CD4-positive, alpha-beta T cell treated with Interleukin-4 for 4 hours (primary cell): ENCODE data around the gene SCG3.

Source experiments
- DNase-seq: peaks from one replicate; pipeline ENCODE4 v3.0.0-alpha.2; 2020

SCG3 gene

GRCh38 chr15:51731549-51732267, 50.4 kb downstream of the SCG3 start:
- DNase-seq, result peak; percentile 74

GRCh38 chr15:51732646-51733045, 51.3 kb downstream of the SCG3 start:
- no peak for DNase-seq

GRCh38 chr15:51735228-51736010, 54.1 kb downstream of the SCG3 start:
- peak; percentile 83 for DNase-seq

DNA sequence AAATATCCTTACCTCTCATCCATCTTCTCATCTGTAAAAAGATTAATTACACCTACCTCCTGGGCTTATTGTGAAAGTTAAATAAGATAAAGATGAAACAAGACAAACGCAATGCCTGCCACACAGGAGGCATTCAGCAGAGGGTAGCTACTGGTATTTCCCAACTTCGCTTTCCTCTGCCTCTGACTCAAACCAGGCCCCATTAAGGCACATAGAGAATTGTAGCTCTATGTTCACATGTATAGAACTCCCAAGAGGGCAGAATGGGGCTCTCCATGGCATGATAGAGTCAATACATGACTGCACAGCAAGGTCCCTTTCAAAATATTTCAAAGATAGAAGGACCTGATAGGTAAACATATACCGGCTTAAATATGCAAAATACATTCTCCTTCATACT, 54.8 kb downstream of the SCG3 start:
- DNase-seq, result peak; percentile 37

GRCh38 chr15:51736751-51737521, 55.6 kb downstream of the SCG3 start:
- peak; percentile 90 for DNase-seq

DNA sequence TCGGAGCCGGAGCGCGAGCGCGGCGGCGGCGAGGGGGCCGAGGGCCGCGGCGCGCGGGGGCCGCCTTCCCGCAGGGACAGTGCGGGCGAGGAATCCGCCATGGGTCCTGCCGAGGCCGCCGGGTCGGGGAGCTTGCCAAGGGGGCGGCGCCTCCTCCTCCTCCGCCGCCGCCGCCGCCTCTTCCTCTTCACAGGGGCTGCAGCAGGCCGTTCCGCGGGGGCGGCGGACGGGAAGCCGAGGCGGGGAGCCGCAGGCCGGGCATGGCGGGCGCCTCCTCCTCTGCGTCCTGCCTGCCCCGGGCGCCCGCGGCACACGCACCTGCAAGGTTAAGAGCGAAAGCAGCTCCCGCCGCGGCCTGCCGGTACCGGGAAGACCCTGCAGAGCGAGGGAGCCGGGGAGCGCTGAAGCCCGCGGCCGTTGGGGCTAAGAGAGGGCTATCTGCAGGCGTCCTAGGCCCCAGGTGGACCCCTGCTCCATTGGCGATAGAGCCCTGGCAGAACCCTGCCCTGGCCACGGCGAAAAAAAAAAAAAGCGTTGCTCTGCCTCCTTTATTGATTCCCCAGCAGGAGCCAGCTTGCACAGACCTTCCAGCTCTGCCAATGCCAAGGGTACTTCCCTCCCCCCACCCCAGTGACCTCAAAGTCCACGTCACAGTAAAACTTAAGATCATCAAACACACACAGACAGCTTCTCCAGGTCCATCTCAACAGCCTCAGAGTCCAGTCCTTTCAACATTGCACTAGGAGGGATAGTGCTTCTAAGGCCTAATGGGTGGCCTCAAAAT, 56.4 kb downstream of the SCG3 start, which contains the start of gene LYSMD2:
Gene LYSMD2 (minus strand): TSS at position 134 of the 784 bp plus-strand sequence. CDS start 33 bp downstream, at position 101.
- peak; percentile 53 for DNase-seq

- no peak for DNase-seq
These were observed 57.2 kb downstream of the SCG3 start for GRCh38 chr15:51738553-51738952.

DNA sequence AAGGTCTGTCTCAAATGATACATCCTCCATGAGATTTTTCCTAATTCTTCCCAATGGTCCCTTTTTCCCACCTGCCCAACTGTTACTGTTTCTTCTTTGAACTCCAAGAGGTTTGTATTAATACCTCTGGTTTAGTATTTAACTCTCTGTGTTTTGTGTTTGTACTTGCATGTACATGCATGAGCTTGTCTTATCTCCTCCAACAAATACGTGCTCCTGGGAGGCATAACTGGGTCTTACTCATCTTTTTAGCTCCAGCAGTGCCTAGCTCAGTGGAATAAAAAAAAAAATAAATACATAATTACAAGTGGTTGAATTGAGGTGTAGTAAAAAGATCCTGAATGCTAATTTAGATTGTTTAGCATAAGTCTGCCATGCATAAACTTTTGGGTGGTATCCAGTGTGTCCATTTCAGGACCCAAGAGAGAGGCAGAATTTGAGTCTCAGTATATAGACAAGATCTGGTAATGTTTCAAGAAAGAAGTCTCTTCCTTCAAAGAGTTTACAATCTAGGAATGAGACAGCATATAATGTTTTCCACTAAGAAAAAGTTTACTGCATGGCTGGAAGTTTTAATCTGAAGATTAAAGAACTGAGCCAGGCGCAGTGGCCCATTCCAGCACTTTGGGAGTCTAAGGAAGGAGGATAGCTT, 57.9 kb downstream of the SCG3 start:
- no peak for DNase-seq

DNA sequence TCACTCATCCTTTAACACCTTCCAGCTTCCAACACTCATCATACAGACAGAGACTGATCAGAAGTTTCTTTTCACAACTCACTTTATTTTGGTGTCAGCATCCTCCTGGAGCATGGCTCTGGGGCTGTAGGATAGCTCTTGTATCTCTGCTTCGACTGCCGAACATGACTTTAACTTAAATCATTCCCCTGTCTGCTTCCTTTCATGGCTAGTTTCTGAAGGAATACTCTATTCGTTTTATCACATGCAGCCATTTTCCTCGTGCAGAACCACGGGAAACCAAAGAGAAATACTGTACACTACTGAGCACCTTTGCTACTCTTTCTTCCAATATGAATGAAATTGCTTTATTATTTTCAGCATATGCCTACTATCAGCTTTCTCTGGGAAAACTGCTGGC, 68.0 kb downstream of the SCG3 start:
- DNase-seq, result no peak

DNA sequence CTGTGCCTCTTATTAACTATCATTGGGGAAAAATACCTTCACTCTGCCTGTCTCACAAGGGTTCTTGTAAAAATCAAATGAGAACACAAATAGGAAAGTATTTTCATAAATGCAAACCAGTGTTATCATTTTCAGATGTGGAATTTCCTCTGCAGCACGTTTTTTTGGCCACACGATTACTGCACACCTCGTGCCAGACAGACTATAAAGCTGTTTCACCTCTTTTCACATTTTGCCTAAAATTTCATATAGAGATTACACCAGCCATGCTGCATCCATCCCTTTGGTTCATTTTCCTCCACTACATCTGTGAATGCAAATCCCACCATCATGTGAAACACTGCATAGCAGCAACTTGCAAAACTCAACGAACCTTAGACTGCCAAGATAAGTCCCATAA, 68.9 kb downstream of the SCG3 start:
- DNase-seq, result no peak

- DNase-seq, result peak; percentile 37
These were observed 69.7 kb downstream of the SCG3 start, which contains the start of gene TMOD2 for GRCh38 chr15:51750792-51751696. TSS of gene TMOD2 (plus strand) at chr15:51751597. CDS start at chr15:51766442, 14,845 bp downstream.

DNA sequence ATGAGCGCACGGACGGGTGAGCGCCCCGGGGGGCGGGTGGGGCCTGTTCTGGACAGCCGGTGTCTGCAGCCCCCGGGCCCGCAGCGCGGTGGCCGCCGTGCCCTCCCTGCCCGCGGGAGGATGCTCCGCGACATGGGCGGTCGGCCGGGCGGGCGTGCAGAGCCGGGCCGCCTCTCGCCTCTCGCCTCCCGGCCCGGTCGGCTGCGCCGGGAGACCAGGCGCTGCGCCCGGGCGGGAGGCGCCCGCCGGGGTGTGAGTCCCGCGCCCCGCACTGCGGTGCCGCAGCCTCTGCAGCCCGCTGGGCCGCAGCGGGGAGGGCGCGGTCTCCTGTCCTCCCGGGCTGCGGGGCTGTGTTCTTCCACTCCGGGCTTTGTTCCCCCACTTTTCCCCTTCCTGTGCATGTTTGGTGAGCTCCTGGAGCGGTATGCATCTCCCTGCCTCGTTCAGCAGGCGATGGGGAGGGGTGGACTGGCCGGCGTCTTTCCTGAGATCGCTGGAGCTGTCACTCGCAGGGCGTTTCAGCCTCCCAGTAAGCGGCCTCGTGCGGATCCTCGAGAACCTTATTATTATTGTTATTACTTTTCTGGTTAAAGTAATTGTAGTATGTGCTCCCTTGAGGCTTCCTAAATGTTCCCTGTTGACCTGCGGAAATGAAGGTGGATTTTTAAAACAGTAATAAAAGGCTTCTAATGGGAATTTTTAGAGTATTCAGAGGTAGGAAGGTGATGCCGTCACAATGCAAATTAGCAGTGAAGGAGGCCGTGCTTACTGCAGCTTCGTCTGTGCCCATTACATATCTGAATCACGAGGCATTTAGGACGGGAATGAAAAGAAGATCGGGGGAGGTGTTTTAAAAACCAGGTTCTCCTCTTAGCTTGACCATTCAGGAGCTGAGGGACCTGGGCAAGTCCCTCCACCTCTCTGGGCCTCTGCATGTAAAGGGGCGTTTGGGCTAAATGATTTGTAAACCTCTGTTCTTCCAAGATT, 70.7 kb downstream of the SCG3 start:
- DNase-seq, result no peak

- DNase-seq, result no peak
These were observed 71.6 kb downstream of the SCG3 start for GRCh38 chr15:51752888-51753287.

- DNase-seq, result no peak
These were observed 73.0 kb downstream of the SCG3 start for GRCh38 chr15:51754267-51754666.

DNA sequence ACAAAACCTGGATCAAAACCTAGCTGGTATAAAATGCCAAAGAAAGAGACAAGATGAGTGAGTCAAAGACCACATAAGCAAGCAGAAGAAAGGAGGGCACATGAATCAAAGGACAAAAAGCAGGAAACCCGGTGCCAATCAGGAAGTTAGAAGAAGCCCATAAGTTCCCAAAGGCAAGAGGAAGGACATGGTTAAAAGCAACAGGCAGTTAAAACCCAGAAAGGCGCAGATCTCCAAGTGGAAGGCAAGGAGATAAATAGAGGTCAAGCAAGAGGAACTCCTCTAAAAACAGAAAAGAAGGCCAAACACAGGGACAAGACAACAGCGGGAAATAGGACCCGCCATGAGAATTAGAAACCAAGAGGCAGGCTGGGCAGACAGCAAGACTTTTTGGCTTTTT, 74.5 kb downstream of the SCG3 start:
- DNase-seq, result no peak

DNA sequence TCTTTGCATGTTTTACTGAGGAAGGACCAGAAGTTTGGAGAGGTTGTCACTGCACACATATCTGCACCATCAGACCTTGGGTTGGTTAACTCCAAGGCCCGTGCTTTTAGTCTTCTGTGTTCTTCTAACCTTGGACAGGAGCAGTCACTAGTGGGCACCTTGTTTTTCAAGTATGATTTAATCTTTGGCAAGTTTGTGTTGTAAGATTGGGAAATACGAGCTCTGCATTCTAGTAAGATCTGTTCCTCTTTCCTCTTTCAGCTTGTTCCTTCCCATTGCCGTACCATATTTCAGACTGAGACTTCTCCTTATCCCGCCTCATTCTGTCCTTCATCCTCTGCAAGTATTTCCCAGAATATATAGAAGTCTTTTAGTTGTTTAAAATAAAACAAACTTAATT, 75.2 kb downstream of the SCG3 start:
- DNase-seq, result no peak

DNA sequence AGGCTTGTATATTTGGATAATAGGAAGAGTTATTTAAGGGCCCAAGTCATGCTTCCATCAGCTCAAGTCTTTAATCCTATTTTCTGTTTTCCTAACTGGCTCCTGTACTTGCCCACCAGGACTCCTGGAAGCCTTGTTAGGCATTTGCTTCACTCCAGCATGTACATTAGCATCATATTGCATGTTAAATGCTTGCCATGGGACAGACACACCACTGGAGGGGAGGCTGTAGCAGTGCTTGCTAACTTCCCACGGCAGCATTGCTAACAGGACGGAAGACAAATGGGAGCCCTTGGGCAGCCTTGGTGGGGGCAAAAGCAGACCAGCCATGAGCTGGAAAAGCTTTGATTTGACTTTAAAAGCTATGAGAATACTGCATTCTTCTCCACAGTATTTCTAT, 76.1 kb downstream of the SCG3 start:
- DNase-seq, result no peak

DNA sequence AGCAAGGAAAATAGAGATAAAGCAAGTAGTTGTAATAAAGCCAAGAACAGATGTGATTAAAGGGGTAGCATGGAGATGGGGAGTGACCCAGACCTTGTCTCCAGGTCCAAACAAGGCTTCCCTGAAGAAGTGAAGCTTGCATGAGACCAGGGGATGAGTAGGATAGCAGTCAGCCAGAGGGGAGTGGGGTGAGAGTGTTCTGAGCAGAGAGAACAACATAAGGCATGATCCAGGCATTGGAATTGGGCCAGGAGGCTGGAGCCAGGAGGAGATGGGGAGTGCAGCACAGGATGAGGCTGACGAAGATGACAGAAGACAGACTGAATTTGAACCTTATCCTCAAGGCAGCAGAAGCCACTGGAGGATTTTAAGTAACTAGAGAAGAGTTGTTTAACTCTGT, 77.3 kb downstream of the SCG3 start:
- DNase-seq, result no peak

DNA sequence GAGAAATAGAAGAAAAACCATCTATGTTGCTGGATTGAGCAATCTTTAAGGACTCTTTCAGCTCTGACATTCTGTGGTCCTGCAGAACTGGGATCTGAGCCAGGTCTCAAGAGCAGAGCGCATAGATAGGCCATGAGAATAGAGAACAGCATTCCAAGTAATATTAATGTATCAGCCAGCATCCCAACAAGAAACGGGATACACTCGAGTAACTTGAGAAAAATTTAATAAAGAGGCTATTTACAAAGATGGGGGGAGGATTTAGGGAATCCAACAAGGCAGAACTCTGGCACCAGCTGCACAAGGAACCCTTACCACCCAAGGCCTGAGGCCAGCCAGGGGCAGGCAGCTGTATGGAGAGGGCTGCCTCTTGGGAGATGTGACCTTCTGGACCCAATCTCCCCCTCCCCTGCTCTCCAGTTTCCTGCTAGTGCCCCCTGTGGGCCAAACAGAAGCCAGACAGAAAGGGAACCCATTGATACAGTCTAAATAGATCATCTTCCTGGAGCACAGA, 78.3 kb downstream of the SCG3 start:
- no peak for DNase-seq
